SK-N-SH (cell line): ENCODE measurements around the gene CYP2W1. TPM values are rescaled to one million over a fixed set of nuclear protein-coding genes. Genes with fewer than 3 reads are reported as not detected.

Experiments used
- CTCF ChIA-PET: fragments of 300-600, 350-600 bp; formaldehyde crosslinking; extraction: SDS; loops from one replicate; lab custom pipeline; 2021; lab: Yijun Ruan, JAX
- POLR2A ChIA-PET: fragments of 350-600 bp; sonication (Branson Sonifier 250); formaldehyde crosslinking; extraction: SDS; loops from one replicate; lab custom pipeline; 2020; ENCODE audit warnings: antibody characterized with exemption, inconsistent platforms; lab: Yijun Ruan, JAX
- DNase-seq: peaks from one replicate; pipeline ENCODE4 v3.0.0; 2012
- H2AFZ ChIP-seq: fragments of 200-600 bp; sonication (generic); 2 replicates; pipeline ENCODE4 v1.8.1; 2016; ENCODE audit warnings: antibody characterized with exemption, mild to moderate bottlenecking, low read depth
- H3F3A ChIP-seq: fragments of 200-600 bp; sonication (generic); replicated peaks from 2 replicates; pipeline ENCODE3; 2016; ENCODE audit warnings: antibody characterized with exemption, mild to moderate bottlenecking; ENCODE audit not compliant: insufficient read depth
- H3K27ac ChIP-seq, 2 experiments: fragments of 200-500 bp in 1 of 2; fragments of 200-600 bp in 1 of 2; sonication (Bioruptor generic) in 1 of 2; sonication (generic), shearing (Covaris generic) in 1 of 2; 2 replicates each; pipeline versions ENCODE4 v1.5.1 to v1.6.1; 2014 to 2016; ENCODE audit warnings: low read depth in 2 of 2, inconsistent platforms in 1 of 2, low read length in 1 of 2, mild to moderate bottlenecking in 1 of 2, mixed read lengths in 1 of 2
- H3K27me3 ChIP-seq: fragments of 200-600 bp; sonication (generic), shearing (Covaris generic); 2 replicates; pipeline ENCODE4 v1.6.1; 2016; ENCODE audit warnings: mixed run types; ENCODE audit not compliant: insufficient read depth
- H3K36me3 ChIP-seq, 2 experiments: fragments of 200-500 bp in 1 of 2; fragments of 200-600 bp in 1 of 2; sonication (Bioruptor generic) in 1 of 2; sonication (generic) in 1 of 2; replicated peaks in 1 of 2; 2 replicates each; pipeline versions ENCODE3 to v1.5.1; 2014 to 2016; ENCODE audit warnings: low read length in 1 of 2, mild to moderate bottlenecking in 1 of 2; ENCODE audit not compliant: insufficient read depth in 2 of 2, control insufficient read depth in 1 of 2
- H3K4me1 ChIP-seq, 2 experiments: fragments of 200-500 bp in 1 of 2; fragments of 200-600 bp in 1 of 2; sonication (Bioruptor generic) in 1 of 2; sonication (generic), shearing (Covaris generic) in 1 of 2; 2 replicates each; pipeline versions ENCODE4 v1.5.1 to v1.6.1; 2014 to 2016; ENCODE audit warnings: low read depth in 1 of 2, low read length in 1 of 2, mixed run types in 1 of 2; ENCODE audit not compliant: insufficient read depth in 2 of 2, control insufficient read depth in 1 of 2
- H3K4me2 ChIP-seq: fragments of 200-600 bp; sonication (generic), shearing (Covaris generic); 2 replicates; pipeline ENCODE4 v1.6.1; 2017; ENCODE audit warnings: mixed run types
- H3K4me3 ChIP-seq, 2 experiments: fragments of 200-500 bp in 1 of 2; fragments of 200-600 bp in 1 of 2; sonication (Bioruptor generic) in 1 of 2; sonication (generic), shearing (Covaris generic) in 1 of 2; 2 replicates each; pipeline versions ENCODE4 v1.5.1 to v1.8.1; 2014 to 2016; ENCODE audit warnings: low read depth in 2 of 2, inconsistent platforms in 1 of 2, low read length in 1 of 2, mild to moderate bottlenecking in 1 of 2, mixed read lengths in 1 of 2, moderate library complexity in 1 of 2
- H3K79me2 ChIP-seq: fragments of 200-600 bp; sonication (generic); 2 replicates; pipeline ENCODE4 v1.8.1; 2017; ENCODE audit warnings: mild to moderate bottlenecking; ENCODE audit not compliant: insufficient read depth
- H3K9ac ChIP-seq: fragments of 200-600 bp; sonication (generic); 2 replicates; pipeline ENCODE4 v1.6.1; 2017; ENCODE audit warnings: mixed run types
- H3K9me2 ChIP-seq: fragments of 200-600 bp; sonication (generic); 2 replicates; pipeline ENCODE4 v1.6.1; 2017; ENCODE audit warnings: mixed run types
- H3K9me3 ChIP-seq: fragments of 200-600 bp; sonication (generic); 2 replicates; pipeline ENCODE4 v1.6.1; 2017; ENCODE audit warnings: mixed run types, mild to moderate bottlenecking, moderate library complexity
- H4K20me1 ChIP-seq: fragments of 200-600 bp; sonication (generic); 2 replicates; pipeline ENCODE4 v1.6.1; 2017; ENCODE audit warnings: mild to moderate bottlenecking, mixed run types; ENCODE audit not compliant: insufficient read depth
- FOSL2 ChIP-seq: IDR thresholded peaks from 2 replicates; pipeline ENCODE4 v1.4.0; 2012; ENCODE audit warnings: low read depth, mild to moderate bottlenecking, moderate library complexity, borderline replicate concordance
- GATA2 ChIP-seq: sonication (generic); formaldehyde crosslinking; IDR thresholded peaks from 2 replicates; pipeline ENCODE4 v1.5.0; 2020; ENCODE audit warnings: mild to moderate bottlenecking, missing genetic modification reagents
- JUND ChIP-seq: IDR thresholded peaks from 2 replicates; pipeline ENCODE4 v1.4.0; 2012
- MEF2A ChIP-seq: IDR thresholded peaks from 2 replicates; pipeline ENCODE4 v1.4.0; 2012; ENCODE audit warnings: low read depth, borderline replicate concordance
- NFIC ChIP-seq: IDR thresholded peaks from 2 replicates; pipeline ENCODE4 v1.4.0; 2012; ENCODE audit warnings: borderline replicate concordance
- POLR2AphosphoS5 ChIP-seq: IDR thresholded peaks from 2 replicates; pipeline ENCODE4 v1.6.1; 2012; ENCODE audit warnings: low read depth, low read length
- RAD21 ChIP-seq: IDR thresholded peaks from 2 replicates; pipeline ENCODE4 v1.6.1; 2012; ENCODE audit warnings: mild to moderate bottlenecking, low read length
- RCOR1 ChIP-seq: fragments of 150-350 bp; IDR thresholded peaks from 2 replicates; pipeline ENCODE4 v1.6.1; 2017; ENCODE audit warnings: antibody characterized with exemption, low read length
- REST ChIP-seq: IDR thresholded peaks from 2 replicates; pipeline ENCODE4 v1.6.1; 2012; ENCODE audit warnings: mild to moderate bottlenecking, low read depth, low read length, moderate library complexity
- SIN3A ChIP-seq: IDR thresholded peaks from 2 replicates; pipeline ENCODE4 v1.6.1; 2012; ENCODE audit warnings: low read depth, mild to moderate bottlenecking, low read length, moderate library complexity, borderline replicate concordance
- TCF12 ChIP-seq: IDR thresholded peaks from 2 replicates; pipeline ENCODE4 v1.4.0; 2012
- TEAD4 ChIP-seq: IDR thresholded peaks from 2 replicates; pipeline ENCODE4 v1.4.0; 2012; ENCODE audit warnings: mild to moderate bottlenecking, borderline replicate concordance; ENCODE audit not compliant: insufficient read depth
- WGBS: methylation state at CpG from one replicate; pipeline ENCODE4 v1.1.6; 2017; ENCODE audit warnings: low lambda C conversion rate; 5-methylcytosine and 5-hydroxymethylcytosine counted together
- polyA plus RNA-seq, 3 experiments: library from polyadenylated mRNA; depleted of rRNA; stranded (reverse); fragments of >200 nt; gene quantifications; 2 replicates each; pipeline ENCODE4 v1.2.3, GENCODE V29; 2012
- TF ChIP-seq, protein P1 (sequence below): fragments of 200-600 bp; sonication (generic); IDR thresholded peaks from 2 replicates; pipeline ENCODE4 v1.6.1; 2017; ENCODE audit warnings: antibody characterized with exemption, mild to moderate bottlenecking, moderate library complexity

The CYP2W1 gene
- polyA plus RNA-seq, 1 of the 3 experiments (the other 2 are of a cell fraction), result 0.10 TPM

DNA sequence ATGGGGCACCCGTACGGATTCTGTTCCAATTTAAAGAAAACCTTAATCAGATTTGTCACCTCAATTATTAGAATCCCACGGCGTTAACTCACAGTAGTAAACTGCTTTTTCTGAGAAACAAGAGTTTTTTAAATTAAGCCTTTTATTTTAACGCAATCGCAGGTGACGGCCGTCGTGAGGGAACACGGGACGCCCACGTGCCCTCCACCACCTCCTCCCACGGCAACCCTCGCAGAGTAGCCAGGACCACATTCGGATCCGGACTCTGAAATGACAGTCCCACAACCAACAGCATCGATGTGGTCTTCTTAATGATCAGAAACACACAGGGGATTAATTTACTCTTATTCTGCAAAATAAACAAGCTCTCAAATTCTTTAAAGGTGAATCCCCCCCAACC lies 39.4 kb downstream of the CYP2W1 start:
- Histone ChIP-seq H3K4me2 (no peak overlapping the region), H2AFZ (no peak overlapping the region), H3K9me2 (no peaks in the 10 kb centered on the region), H3K36me3 (peaks cover 44 to 47% of the 10 kb centered on the region in 2 experiments), H3K9ac (no peak overlapping the region), H3K9me3 (no peaks in the 10 kb centered on the region), H3K4me1 (peaks cover 3 to 4% of the 10 kb centered on the region in 2 experiments; a peak in 1 of 4 replicates), H3K27ac (no peak overlapping the region), H3F3A (no peaks in the 10 kb centered on the region), H3K4me3 (no peak overlapping the region), H3K79me2 (peaks cover 91% of the 10 kb centered on the region), H4K20me1 (peaks cover 98% of the 10 kb centered on the region), H3K27me3 (no peaks in the 10 kb centered on the region)
- POLR2A ChIA-PET, result no interaction called here
- CTCF ChIA-PET, result interaction anchor here (1.1 to 4.8 kb wide), 4 partner anchors 29 to 122 kb away, joined by 3 to 44 read pairs (median 12); partner anchors contain the start of gene GPER1
- WGBS, result 98% methylated on average over 17 of the region's 17 CpGs
- no peak for DNase-seq
- TF ChIP-seq MEF2A (no peak), FOSL2 (no peak), SIN3A (no peak), RAD21 (no peak), REST (no peak), RCOR1 (no peak), TCF12 (no peak), POLR2AphosphoS5 (no peak), GATA2 (no peak), TEAD4 (no peak), JUND (no peak), NFIC (no peak)
- TF ChIP-seq, protein P1, sequence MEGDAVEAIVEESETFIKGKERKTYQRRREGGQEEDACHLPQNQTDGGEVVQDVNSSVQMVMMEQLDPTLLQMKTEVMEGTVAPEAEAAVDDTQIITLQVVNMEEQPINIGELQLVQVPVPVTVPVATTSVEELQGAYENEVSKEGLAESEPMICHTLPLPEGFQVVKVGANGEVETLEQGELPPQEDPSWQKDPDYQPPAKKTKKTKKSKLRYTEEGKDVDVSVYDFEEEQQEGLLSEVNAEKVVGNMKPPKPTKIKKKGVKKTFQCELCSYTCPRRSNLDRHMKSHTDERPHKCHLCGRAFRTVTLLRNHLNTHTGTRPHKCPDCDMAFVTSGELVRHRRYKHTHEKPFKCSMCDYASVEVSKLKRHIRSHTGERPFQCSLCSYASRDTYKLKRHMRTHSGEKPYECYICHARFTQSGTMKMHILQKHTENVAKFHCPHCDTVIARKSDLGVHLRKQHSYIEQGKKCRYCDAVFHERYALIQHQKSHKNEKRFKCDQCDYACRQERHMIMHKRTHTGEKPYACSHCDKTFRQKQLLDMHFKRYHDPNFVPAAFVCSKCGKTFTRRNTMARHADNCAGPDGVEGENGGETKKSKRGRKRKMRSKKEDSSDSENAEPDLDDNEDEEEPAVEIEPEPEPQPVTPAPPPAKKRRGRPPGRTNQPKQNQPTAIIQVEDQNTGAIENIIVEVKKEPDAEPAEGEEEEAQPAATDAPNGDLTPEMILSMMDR, result no peak
